Measurements from ENCODE around the gene CSF2.

- TF ChIP-seq CTCF (IDR thresholded peaks at IDR 0.05), result no peak
- TF ChIP-seq POLR2AphosphoS5 (IDR thresholded peaks at IDR 0.05), result no peak
- no peak for TF ChIP-seq POLR2A (IDR thresholded peaks at IDR 0.05)
Observed at GRCh38 chr5:132052520-132052919, 21.1 kb upstream of the CSF2 start.
